Activated CD4-positive, alpha-beta memory T cell treated with anti-CD3 and anti-CD28 coated beads for 36 hours (primary cell): Measurements from ENCODE around the gene ATG4B. TPM values are rescaled to one million over a fixed set of nuclear protein-coding genes. Genes with fewer than 3 reads are reported as not detected.
A peak's percentile ranks its signal among the peaks of the same experiment; 100 is the strongest.
"Not testable (repeated sequence)": the region's sequence is repeated elsewhere in the genome, so short reads cannot be mapped to it uniquely, and the experiment has no call there.

Experiments used
- CTCF ChIA-PET: fragments of 350-600 bp; sonication (Branson Sonifier 250); formaldehyde crosslinking; loops from one replicate; lab custom pipeline; 2021; ENCODE audit warnings: antibody characterized with exemption, inconsistent platforms; lab: Charles Lee
- POLR2A ChIA-PET: fragments of 350-600 bp; sonication (Branson Sonifier 250); formaldehyde crosslinking; loops from one replicate; lab custom pipeline; 2021; ENCODE audit warnings: antibody characterized with exemption; lab: Charles Lee
- DNase-seq: peaks from one replicate; pipeline ENCODE4 v3.0.0-alpha.2; 2020
- H3K27ac Mint-ChIP-seq: one replicate; pipeline ENCODE4 v1.8.0; 2021; ENCODE audit warnings: mixed read lengths
- H3K27me3 Mint-ChIP-seq: one replicate; pipeline ENCODE4 v1.8.0; 2021; ENCODE audit warnings: mixed read lengths
- H3K36me3 Mint-ChIP-seq: one replicate; pipeline ENCODE4 v1.8.0; 2021; ENCODE audit warnings: mixed read lengths
- H3K4me1 Mint-ChIP-seq: one replicate; pipeline ENCODE4 v1.8.0; 2021; ENCODE audit warnings: low read depth, mixed read lengths
- H3K4me3 Mint-ChIP-seq: one replicate; pipeline ENCODE4 v1.8.0; 2021; ENCODE audit warnings: mild to moderate bottlenecking, mixed read lengths
- H3K9me3 Mint-ChIP-seq: one replicate; pipeline ENCODE4 v1.8.0; 2021; ENCODE audit warnings: mixed read lengths
- intact Hi-C: fragments of 100-400 bp; cut with micrococcal nuclease; formaldehyde crosslinking; loops from one replicate; pipeline ENCODE4 v1.15.1; 2023
- total RNA-seq, 2 experiments: library from RNA; stranded (reverse); gene quantifications; one replicate each; pipeline ENCODE4 v1.2.3, GENCODE V29; 2021

Gene ATG4B
- total RNA-seq = 10 to 100 TPM; 85.0 to 85.9 TPM

DNA sequence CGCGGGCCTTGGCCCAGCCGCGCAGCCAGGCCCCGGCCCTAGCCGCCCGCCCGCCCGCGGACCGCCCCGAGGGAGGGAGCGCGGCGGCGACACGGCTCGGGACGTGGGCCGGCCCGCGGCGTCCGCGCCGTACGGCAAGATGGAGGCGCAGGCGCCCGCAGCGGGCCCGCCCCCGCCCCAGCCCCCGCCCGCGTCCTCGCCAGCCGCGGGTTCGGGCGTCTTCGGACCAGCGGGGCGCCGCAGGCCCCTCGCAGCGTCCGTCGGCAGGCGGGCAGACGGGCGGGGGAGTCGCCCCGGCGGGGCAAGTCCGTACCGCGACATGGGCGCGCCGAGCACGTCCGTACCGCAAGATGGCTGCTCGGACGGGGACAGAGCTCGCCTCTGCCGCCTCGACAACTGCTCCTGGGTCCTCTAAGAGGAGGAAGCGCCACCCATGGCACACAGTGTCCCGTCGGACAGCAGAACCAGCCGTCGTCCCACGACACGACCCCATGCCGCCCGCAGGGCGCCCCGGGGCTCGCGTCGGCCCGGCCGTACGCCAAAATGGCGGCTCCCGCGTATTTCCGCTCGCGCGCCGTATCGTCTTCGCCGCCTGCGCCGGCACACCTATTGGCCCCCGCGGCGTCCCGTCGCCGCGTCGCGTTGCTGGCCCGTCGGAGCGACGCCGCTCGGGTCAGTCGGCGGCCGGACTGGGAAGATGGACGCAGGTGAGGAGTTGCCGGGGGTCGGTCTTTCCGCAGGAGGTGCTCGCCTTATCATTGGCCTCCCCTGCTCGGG lies at the start of gene ATG4B, which contains the start of gene THAP4:
ATG4B (plus strand) TSS at position 676 of the 777 bp plus-strand sequence; CDS start at position 698, 22 bp downstream.
THAP4 (minus strand) TSS at position 141 of the 777 bp plus-strand sequence. CDS start 141 bp downstream, outside the sequence.
- H3K4me3 Mint-ChIP-seq = peak within 1 kb of the TSS; percentile 91
- CTCF ChIA-PET = interaction anchor here (1.0 to 1.6 kb wide), 5 partner anchors 24 to 488 kb away, joined by 3 to 5 read pairs (median 3); partner anchors contain the start of gene PASK
- H3K27me3 Mint-ChIP-seq = no peaks in the 10 kb centered on the region
- intact Hi-C loops = loop anchor here (1.0 to 5.0 kb wide), 2 partner anchors 17 to 320 kb away; partner anchors contain the start of genes HDLBP and SEPTIN2
- POLR2A ChIA-PET = interaction anchor here (0.9 to 1.8 kb wide), 4 partner anchors 49 to 167 kb away, joined by 3 to 5 read pairs (median 3); partner anchors contain the start of genes DTYMK and ING5
- peak within 1 kb of the TSS; percentile 84 for H3K27ac Mint-ChIP-seq
- no peaks in the 10 kb centered on the region for H3K9me3 Mint-ChIP-seq
- H3K4me1 Mint-ChIP-seq = peaks cover 54% of the 10 kb centered on the region
- DNase-seq = peak; percentile 84
- peaks cover 23% of the 10 kb centered on the region for H3K36me3 Mint-ChIP-seq

DNA sequence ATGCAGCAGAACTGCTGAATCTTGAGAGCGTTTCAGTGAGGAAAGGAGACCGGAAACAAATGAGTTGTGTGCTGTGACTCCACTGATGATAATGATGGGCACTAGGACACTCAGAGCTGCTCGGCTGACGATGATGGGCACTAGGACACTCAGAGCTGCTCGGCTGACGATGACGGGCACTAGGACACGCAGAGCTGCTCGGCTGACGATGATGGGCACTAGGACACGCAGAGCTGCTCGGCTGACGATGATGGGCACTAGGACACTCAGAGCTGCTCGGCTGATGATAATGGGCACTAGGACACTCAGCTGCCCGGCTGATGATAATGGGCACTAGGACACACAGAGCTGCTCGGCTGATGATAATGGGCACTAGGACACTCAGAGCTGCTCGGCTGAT lies 47.6 kb upstream of the ATG4B start:
- POLR2A ChIA-PET = interaction anchor here (0.6 kb wide), 1 partner anchor 48 kb away, joined by 3 read pairs; no protein-coding TSS in a partner anchor
- H3K27me3 Mint-ChIP-seq, DNase-seq, H3K4me3 Mint-ChIP-seq, intact Hi-C loops, H3K4me1 Mint-ChIP-seq, CTCF ChIA-PET, H3K27ac Mint-ChIP-seq: not testable (repeated sequence)
- Mint-ChIP-seq H3K9me3 (peaks cover 29% of the 10 kb centered on the region), H3K36me3 (peaks cover 30% of the 10 kb centered on the region)

DNA sequence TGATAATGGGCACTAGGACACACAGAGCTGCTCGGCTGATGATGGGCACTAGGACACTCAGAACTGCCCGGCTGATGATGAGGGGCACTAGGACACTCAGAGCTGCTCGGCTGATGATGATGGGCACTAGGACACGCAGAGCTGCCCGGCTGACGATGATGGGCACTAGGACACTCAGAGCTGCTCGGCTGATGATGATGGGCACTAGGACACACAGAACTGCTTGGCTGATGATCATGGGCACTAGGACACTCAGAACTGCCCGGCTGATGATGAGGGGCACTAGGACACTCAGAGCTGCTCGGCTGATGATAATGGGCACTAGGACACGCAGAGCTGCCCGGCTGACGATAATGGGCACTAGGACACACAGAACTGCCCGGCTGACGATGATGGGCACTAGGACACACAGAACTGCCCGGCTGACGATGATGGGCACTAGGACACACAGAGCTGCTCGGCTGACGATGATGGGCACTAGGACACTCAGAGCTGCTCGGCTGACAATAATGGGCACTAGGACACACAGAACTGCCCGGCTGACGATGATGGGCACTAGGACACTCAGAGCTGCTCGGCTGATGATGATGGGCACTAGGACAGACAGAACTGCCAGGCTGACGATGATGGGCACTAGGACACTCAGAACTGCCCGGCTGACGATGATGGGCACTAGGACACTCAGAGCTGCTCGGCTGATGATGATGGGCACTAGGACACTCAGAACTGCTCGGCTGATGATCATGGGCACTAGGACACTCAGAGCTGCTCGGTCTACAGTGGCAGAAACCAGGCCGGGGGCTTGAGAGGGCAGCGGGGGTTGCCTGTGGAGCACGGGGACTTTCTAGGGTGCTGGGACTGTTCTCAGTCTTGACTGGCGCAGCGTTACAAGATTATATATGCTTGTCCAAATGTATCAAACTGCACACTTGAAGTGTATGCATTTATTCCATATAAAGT lies 46.7 kb upstream of the ATG4B start:
- H3K4me3 Mint-ChIP-seq, H3K27ac Mint-ChIP-seq, H3K4me1 Mint-ChIP-seq, intact Hi-C loops, H3K27me3 Mint-ChIP-seq, CTCF ChIA-PET, DNase-seq, POLR2A ChIA-PET: not testable (repeated sequence)
- Mint-ChIP-seq H3K9me3 (peaks cover 22% of the 10 kb centered on the region), H3K36me3 (peaks cover 23% of the 10 kb centered on the region)

DNA sequence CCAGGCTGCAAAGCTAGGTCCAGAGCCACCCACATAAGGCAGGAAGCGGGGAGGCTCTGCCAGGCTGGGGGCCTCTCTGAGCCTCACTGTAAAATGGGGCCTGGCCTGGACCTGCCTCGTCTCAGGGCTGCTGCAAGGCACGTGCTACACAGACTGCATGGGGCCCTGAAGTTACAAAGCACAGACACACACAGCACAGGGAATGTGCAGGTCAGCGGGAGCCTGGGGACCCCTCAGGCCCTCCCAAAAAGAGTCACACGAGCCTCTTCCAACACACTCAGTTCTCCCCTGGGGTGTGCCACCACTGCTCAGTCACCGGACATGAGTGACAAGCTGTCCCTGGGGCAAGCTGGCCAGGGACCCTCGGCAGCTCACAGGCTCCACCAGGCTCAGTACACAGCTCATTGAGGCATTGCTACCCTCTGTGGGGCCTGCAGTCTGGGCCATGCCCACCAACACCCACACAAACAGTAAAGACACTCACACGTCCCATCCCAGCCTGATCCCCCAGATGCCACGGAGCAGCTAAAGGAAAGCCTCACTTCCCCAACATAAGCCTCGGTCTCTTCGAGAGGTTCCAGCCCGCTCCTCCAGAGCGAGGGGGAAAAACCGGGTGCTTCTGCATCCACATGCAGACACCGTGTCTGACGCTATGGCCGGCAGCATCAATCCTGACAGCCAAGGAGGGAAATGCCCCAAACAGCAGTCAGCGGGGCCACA lies 45.2 kb upstream of the ATG4B start:
- no peaks in the 10 kb centered on the region for H3K27me3 Mint-ChIP-seq
- no peak overlapping the region for H3K27ac Mint-ChIP-seq
- DNase-seq = no peak
- POLR2A ChIA-PET = no interaction called here
- H3K36me3 Mint-ChIP-seq = peaks cover 11% of the 10 kb centered on the region
- CTCF ChIA-PET = interaction anchor here (0.5 kb wide), 1 partner anchor 55 kb away, joined by 3 read pairs; no protein-coding TSS in a partner anchor
- H3K4me3 Mint-ChIP-seq = no peak overlapping the region
- H3K9me3 Mint-ChIP-seq = peaks cover 11% of the 10 kb centered on the region
- intact Hi-C loops = no loop called here
- H3K4me1 Mint-ChIP-seq = no peaks in the 10 kb centered on the region

DNA sequence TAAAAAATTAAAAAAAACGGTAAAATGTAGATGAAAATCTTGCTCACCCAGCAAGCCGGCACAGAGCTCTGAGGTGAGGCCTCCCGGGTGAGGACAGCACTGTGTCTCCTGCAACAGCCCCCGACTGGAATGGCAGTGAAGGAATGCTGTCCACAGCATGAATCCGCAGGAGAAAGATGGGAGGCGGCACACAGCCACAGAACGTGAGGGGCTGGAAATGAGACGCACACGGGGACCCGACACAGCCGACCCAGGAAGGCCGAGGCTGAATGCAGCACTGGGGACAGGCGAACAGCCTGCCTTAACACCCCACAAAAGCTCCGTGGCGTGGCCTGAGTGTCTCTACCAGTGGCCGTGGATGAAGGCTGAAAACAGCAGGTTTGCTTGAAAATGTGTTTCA lies 44.2 kb upstream of the ATG4B start:
- no peaks in the 10 kb centered on the region for H3K4me1 Mint-ChIP-seq
- H3K36me3 Mint-ChIP-seq = peaks cover 8% of the 10 kb centered on the region
- no peak for DNase-seq
- peaks cover 5% of the 10 kb centered on the region for H3K9me3 Mint-ChIP-seq
- no peak overlapping the region for H3K27ac Mint-ChIP-seq
- POLR2A ChIA-PET = no interaction called here
- H3K27me3 Mint-ChIP-seq = no peaks in the 10 kb centered on the region
- CTCF ChIA-PET = interaction anchor here (0.9 kb wide), 1 partner anchor 17 kb away, joined by 3 read pairs; no protein-coding TSS in a partner anchor
- H3K4me3 Mint-ChIP-seq = no peak overlapping the region
- intact Hi-C loops = no loop called here

DNA sequence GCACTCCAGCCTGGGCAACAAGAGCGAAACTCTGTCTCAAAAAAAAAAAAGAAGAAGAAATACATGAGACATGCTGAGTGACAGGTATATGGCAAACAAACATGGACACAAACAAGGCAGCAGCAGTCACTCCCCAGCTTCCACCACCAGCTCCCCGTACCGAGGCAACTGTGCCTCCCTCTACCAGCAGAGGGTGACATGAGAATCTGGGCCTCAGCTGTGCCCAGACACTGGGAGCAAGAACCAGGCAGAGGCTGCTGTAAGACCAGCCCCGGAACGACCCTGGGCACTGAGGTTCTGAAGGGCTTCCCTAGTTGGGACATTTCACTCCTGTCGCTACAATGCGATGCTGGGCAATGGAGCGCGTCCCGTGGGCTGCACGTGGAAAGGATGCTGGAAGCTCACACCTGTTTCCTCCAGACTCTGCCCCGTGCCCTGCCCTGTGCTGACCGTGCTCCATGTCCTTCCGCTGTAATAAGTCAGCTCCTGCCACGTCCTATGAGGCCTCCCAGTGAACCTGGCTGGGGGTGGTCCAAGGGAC lies 41.8 kb upstream of the ATG4B start:
- H3K36me3 Mint-ChIP-seq = peaks cover 15% of the 10 kb centered on the region
- H3K27ac Mint-ChIP-seq = no peak overlapping the region
- no peaks in the 10 kb centered on the region for H3K27me3 Mint-ChIP-seq
- DNase-seq = no peak
- intact Hi-C loops = no loop called here
- ChIA-PET POLR2A (no interaction called here), CTCF (no interaction called here)
- H3K4me1 Mint-ChIP-seq = no peaks in the 10 kb centered on the region
- H3K4me3 Mint-ChIP-seq = no peak overlapping the region
- no peaks in the 10 kb centered on the region for H3K9me3 Mint-ChIP-seq

DNA sequence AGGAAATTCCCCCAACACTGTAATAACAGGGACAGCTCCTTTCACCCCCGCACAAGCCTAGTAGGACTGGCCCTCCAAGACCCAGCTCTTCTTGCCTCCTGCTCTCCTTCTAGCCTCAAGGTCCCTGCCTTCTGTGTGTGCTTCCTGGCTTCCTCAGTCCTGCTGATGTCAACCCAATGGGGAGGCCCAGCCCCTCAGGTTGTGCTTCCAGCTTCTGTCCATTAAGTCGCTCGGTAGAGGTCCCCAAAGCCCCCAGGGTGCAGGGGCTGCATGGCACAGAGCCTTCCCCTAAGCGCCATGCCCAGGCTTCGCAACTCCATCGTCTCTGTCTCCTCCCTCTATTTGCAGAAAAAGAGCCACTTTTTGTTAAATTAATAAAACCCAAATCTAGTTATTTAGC lies 39.9 kb upstream of the ATG4B start:
- DNase-seq = no peak
- H3K4me1 Mint-ChIP-seq = no peaks in the 10 kb centered on the region
- peaks cover 18% of the 10 kb centered on the region for H3K36me3 Mint-ChIP-seq
- no peaks in the 10 kb centered on the region for H3K27me3 Mint-ChIP-seq
- no peak overlapping the region for H3K4me3 Mint-ChIP-seq
- POLR2A ChIA-PET = no interaction called here
- H3K27ac Mint-ChIP-seq = no peak overlapping the region
- no peaks in the 10 kb centered on the region for H3K9me3 Mint-ChIP-seq
- intact Hi-C loops = no loop called here
- CTCF ChIA-PET = no interaction called here

DNA sequence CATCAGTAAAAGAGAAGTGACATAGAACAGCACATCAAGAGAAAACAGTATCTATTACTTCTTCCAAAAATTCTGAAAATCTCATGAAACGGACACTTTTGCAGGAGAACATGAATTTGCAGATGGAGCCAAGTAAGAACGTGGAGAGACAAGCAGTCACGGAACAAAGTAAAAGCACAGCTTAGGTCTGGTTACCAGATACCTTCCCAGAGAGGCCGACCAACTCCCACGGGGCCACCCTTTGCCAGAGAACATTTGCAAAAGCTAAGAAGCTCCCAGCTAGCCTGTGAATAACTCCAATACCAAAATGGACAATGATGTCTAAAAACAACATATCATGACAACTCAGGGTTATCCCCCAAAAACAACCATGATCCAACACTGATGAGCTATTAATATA lies 39.4 kb upstream of the ATG4B start:
- ChIA-PET CTCF (no interaction called here), POLR2A (no interaction called here)
- Mint-ChIP-seq H3K9me3 (no peaks in the 10 kb centered on the region), H3K36me3 (peaks cover 18% of the 10 kb centered on the region), H3K27me3 (no peaks in the 10 kb centered on the region), H3K4me1 (no peaks in the 10 kb centered on the region), H3K4me3 (no peak overlapping the region), H3K27ac (no peak overlapping the region)
- no peak for DNase-seq
- intact Hi-C loops = no loop called here

DNA sequence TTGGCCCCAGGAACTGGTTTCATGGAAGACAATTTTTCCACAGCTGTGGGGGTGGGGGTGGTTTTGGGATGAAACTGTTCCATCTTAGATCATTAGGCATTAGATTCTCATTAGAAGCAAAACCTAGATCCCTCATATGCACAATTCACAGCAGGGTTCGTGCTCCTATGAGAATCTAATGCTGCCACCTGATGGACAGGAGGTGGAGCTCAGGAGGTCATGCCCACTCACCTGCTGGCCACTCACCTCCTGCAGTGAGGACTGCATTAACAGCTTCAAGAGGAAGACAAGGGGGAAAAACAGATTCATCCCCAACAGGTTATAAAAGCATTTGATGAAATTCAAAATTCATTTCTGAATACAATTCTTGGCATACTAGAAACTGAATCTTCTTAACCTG lies 39.0 kb upstream of the ATG4B start:
- H3K9me3 Mint-ChIP-seq = no peaks in the 10 kb centered on the region
- DNase-seq = no peak
- ChIA-PET CTCF (no interaction called here), POLR2A (no interaction called here)
- H3K27ac Mint-ChIP-seq = no peak overlapping the region
- intact Hi-C loops = no loop called here
- H3K27me3 Mint-ChIP-seq = no peaks in the 10 kb centered on the region
- H3K4me3 Mint-ChIP-seq = no peak overlapping the region
- peaks cover 19% of the 10 kb centered on the region for H3K36me3 Mint-ChIP-seq
- H3K4me1 Mint-ChIP-seq = no peaks in the 10 kb centered on the region

DNA sequence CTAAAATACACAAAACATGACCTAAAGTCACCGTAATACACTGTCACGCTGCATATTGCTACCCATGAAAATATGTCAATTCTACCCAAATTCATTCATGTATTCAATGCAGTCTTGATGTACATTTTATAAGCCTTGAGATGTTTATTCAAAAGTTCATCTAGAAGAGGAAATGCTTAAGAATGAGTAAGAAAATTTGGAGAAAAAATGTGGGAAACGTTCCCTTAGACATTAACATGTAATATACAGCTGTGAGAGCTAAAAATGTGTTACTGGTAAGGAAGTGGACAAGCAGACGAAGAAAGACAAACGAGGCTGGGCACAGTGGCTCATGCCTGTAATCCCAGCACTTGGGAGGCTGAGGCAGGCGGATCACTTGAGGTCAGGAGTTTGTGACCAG lies 37.9 kb upstream of the ATG4B start:
- H3K27ac Mint-ChIP-seq = no peak overlapping the region
- no peaks in the 10 kb centered on the region for H3K4me1 Mint-ChIP-seq
- CTCF ChIA-PET = interaction anchor here (1.1 kb wide), 1 partner anchor 685 kb away, joined by 3 read pairs; no protein-coding TSS in a partner anchor
- peaks cover 18% of the 10 kb centered on the region for H3K36me3 Mint-ChIP-seq
- DNase-seq = no peak
- H3K9me3 Mint-ChIP-seq = no peaks in the 10 kb centered on the region
- intact Hi-C loops = no loop called here
- no peaks in the 10 kb centered on the region for H3K27me3 Mint-ChIP-seq
- POLR2A ChIA-PET = no interaction called here
- H3K4me3 Mint-ChIP-seq = no peak overlapping the region

DNA sequence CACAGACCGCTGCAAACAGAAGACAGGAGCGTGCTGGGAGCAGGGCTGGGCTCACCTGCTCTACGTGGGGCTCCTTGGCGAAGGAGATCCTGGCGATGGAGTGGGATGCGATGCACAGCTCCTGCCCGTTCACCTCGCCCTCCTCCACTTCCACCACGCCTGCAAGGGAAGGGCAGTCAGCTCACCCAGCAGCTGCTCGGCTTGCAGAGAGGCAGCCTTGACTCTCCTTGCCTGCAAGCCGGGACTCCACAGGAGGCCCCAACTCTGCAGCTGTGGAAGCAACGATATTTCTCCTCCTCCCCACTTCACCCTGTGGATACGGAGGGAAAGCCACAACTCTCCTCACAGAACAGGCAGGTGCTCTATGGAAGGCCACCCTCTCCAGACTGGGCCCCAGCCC lies 35.7 kb upstream of the ATG4B start:
- no peaks in the 10 kb centered on the region for H3K27me3 Mint-ChIP-seq
- H3K27ac Mint-ChIP-seq = no peak overlapping the region
- H3K36me3 Mint-ChIP-seq = peaks cover 19% of the 10 kb centered on the region
- DNase-seq = no peak
- no peak overlapping the region for H3K4me3 Mint-ChIP-seq
- intact Hi-C loops = no loop called here
- ChIA-PET POLR2A (no interaction called here), CTCF (no interaction called here)
- no peaks in the 10 kb centered on the region for H3K4me1 Mint-ChIP-seq
- no peaks in the 10 kb centered on the region for H3K9me3 Mint-ChIP-seq
